Measurements from ENCODE around the gene PLEKHA5. TPM values are rescaled to one million over a fixed set of nuclear protein-coding genes. Genes with fewer than 3 reads are reported as not detected.

PLEKHA5 gene
- total and polyA plus RNA-seq, 7 donors = 7.0 to 32.6 (median 14.7) TPM

GRCh38 chr12:19404242-19404880, 274.8 kb downstream of the PLEKHA5 start:
- 85 to 92% methylated on average over 16 of the region's 16 CpGs for WGBS, 2 donors
- Histone ChIP-seq H3K9me3 (no peaks in the 10 kb centered on the region), H3K4me3 (no peak overlapping the region), H3K36me3 (no peaks in the 10 kb centered on the region), H3K27ac (no peak overlapping the region), H3K27me3 (no peaks in the 10 kb centered on the region), H3K4me1 (peaks cover 0 to 3% (median under 1%) of the 10 kb centered on the region in 4 donors)
- no peak for DNase-seq
- no peak for TF ChIP-seq EP300 (IDR thresholded peaks at IDR 0.05)
- TF ChIP-seq POLR2AphosphoS5 (IDR thresholded peaks at IDR 0.05) = no peak
- TF ChIP-seq POLR2A (IDR thresholded peaks at IDR 0.05) = no peak
- no peak for TF ChIP-seq CTCF (IDR thresholded peaks at IDR 0.05)
- intact Hi-C loops (cut with DNase I) = no loop called here

- no peaks in the 10 kb centered on the region for H3K27me3 ChIP-seq
- WGBS, 2 donors = 45 to 47% methylated on average over 3 of the region's 3 CpGs
- intact Hi-C loops (cut with DNase I) = no loop called here
- no peaks in the 10 kb centered on the region for H3K36me3 ChIP-seq
- TF ChIP-seq CTCF (IDR thresholded peaks at IDR 0.05) (no peak), POLR2AphosphoS5 (IDR thresholded peaks at IDR 0.05) (no peak), EP300 (IDR thresholded peaks at IDR 0.05) (no peak), POLR2A (IDR thresholded peaks at IDR 0.05) (no peak)
- no peaks in the 10 kb centered on the region for H3K9me3 ChIP-seq
- no peak overlapping the region for H3K4me3 ChIP-seq
- H3K27ac ChIP-seq = peak overlapping the region in 2 of 4 donors; percentile 7 to 40
- DNase-seq = no peak
- H3K4me1 ChIP-seq = peaks cover 0 to 19% (median 18%) of the 10 kb centered on the region in 4 donors
Measured at GRCh38 chr12:19409376-19409775, 279.8 kb downstream of the PLEKHA5 start.

- Histone ChIP-seq H3K27me3 (no peaks in the 10 kb centered on the region), H3K27ac (peak overlapping the region in 3 of 4 donors; percentile 35 to 76 (median 40)), H3K36me3 (no peaks in the 10 kb centered on the region), H3K9me3 (no peaks in the 10 kb centered on the region), H3K4me3 (no peak overlapping the region), H3K4me1 (peaks cover 0 to 19% (median 18%) of the 10 kb centered on the region in 4 donors)
- 71 to 73% methylated on average over 6 of the region's 6 CpGs for WGBS, 2 donors
- no peak for DNase-seq
- TF ChIP-seq POLR2A (IDR thresholded peaks at IDR 0.05) = no peak
- no peak for TF ChIP-seq CTCF (IDR thresholded peaks at IDR 0.05)
- TF ChIP-seq POLR2AphosphoS5 (IDR thresholded peaks at IDR 0.05) = no peak
- no peak for TF ChIP-seq EP300 (IDR thresholded peaks at IDR 0.05)
- intact Hi-C loops (cut with DNase I) = no loop called here
Measured at GRCh38 chr12:19410211-19410610, 280.7 kb downstream of the PLEKHA5 start.

- H3K4me3 ChIP-seq = no peak overlapping the region
Measured at GRCh38 chr12:19410629-19411185, 281.2 kb downstream of the PLEKHA5 start.

More at GRCh38 chr12:19410629-19411185, 281.2 kb downstream of the PLEKHA5 start:
- intact Hi-C loops (cut with DNase I) = no loop called here
- DNase-seq = no peak
- no peaks in the 10 kb centered on the region for H3K36me3 ChIP-seq
- no peak for TF ChIP-seq CTCF (IDR thresholded peaks at IDR 0.05)
- no peak for TF ChIP-seq POLR2AphosphoS5 (IDR thresholded peaks at IDR 0.05)
- TF ChIP-seq POLR2A (IDR thresholded peaks at IDR 0.05) = no peak
- TF ChIP-seq EP300 (IDR thresholded peaks at IDR 0.05) = no peak
- no peaks in the 10 kb centered on the region for H3K9me3 ChIP-seq
- H3K27ac ChIP-seq = peak overlapping the region in 3 of 4 donors; percentile 35 to 76 (median 40)
- no peaks in the 10 kb centered on the region for H3K27me3 ChIP-seq
- H3K4me1 ChIP-seq = peaks cover 0 to 19% (median 18%) of the 10 kb centered on the region in 4 donors
- WGBS, 2 donors = 35 to 57% methylated on average over 7 of the region's 7 CpGs

Measured in sigmoid colon (tissue), 7 donors.